Aorta (tissue), 5 donors: ENCODE measurements around the gene EHD4. TPM values are rescaled to one million over a fixed set of nuclear protein-coding genes. Genes with fewer than 3 reads are reported as not detected.

Source experiments
- ATAC-seq: fragments of 200-7000 bp; cut with Tn5 transposase; one replicate; pipeline ENCODE4 v1.9.1; 2022; ENCODE audit warnings: moderate library complexity; ENCODE audit not compliant: low FRiP score
- DNase-seq, 2 donors: peaks; one replicate each; pipeline ENCODE4 v3.0.0-alpha.2; 2020
- H3K27ac ChIP-seq, 2 donors: one replicate each; pipeline ENCODE4 v1.5.1; 2013; ENCODE audit warnings: low read length in 2 of 2, mild to moderate bottlenecking in 2 of 2, moderate library complexity in 2 of 2, control low read depth in 1 of 2, inconsistent platforms in 1 of 2, low read depth in 1 of 2
- H3K27me3 ChIP-seq, 2 donors: one replicate each; pipeline ENCODE4 v1.6.1; 2013; ENCODE audit warnings: control low read depth in 1 of 2, low read length in 1 of 2, mild to moderate bottlenecking in 1 of 2, moderate library complexity in 1 of 2; ENCODE audit not compliant: insufficient read depth in 2 of 2, control insufficient read depth in 1 of 2
- H3K36me3 ChIP-seq, 2 donors: one replicate each; pipeline ENCODE4 v1.6.1; 2013; ENCODE audit warnings: control low read depth in 1 of 2, low read length in 1 of 2, mild to moderate bottlenecking in 1 of 2; ENCODE audit not compliant: insufficient read depth in 2 of 2, control insufficient read depth in 1 of 2
- H3K4me1 ChIP-seq, 2 donors: one replicate each; pipeline ENCODE4 v1.6.1; 2013; ENCODE audit warnings: low read length in 2 of 2, control low read depth in 1 of 2, mild to moderate bottlenecking in 1 of 2, moderate library complexity in 1 of 2; ENCODE audit not compliant: insufficient read depth in 2 of 2, control insufficient read depth in 1 of 2
- H3K4me3 ChIP-seq, 2 donors: one replicate each; pipeline ENCODE4 v1.5.1; 2013; ENCODE audit warnings: low read length in 2 of 2, control low read depth in 1 of 2, mild to moderate bottlenecking in 1 of 2
- H3K9me3 ChIP-seq: one replicate; pipeline ENCODE4 v1.6.1; 2013; ENCODE audit warnings: mild to moderate bottlenecking, low read length; ENCODE audit not compliant: control insufficient read depth
- WGBS, 2 donors: extraction: QIAGEN DNeasy Blood & Tissue Kit; methylation state at CpG; one replicate each; pipeline ENCODE4 v1.1.7; 2013; 5-methylcytosine and 5-hydroxymethylcytosine counted together
- intact Hi-C, 2 donors: fragments of 100-400 bp; cut with DNase I; formaldehyde crosslinking; loops; one replicate each; pipeline versions ENCODE4 v1.14.2 to v1.15.0; 2022
- polyA plus RNA-seq, 2 donors: library from polyadenylated mRNA; stranded (reverse); fragments of 200-250 nt; gene quantifications; one replicate each; pipeline ENCODE4 v1.2.3, GENCODE V29; 2013
- total RNA-seq, 2 donors: library from RNA; stranded (reverse); fragmentation: NEBNext Ultra II Directional; extraction: Animal tissue kit (Norgen Biotek cat#: 25700); gene quantifications; one replicate each; pipeline ENCODE4 v1.2.1, GENCODE V29; 2021
- donor health status: healthy with polysubstance abuse.
- donor health status: Bipolar disorder and iron deficiency.
- donor health status: DM: no; HTN: no; CAD: no.
- donor health status: DM: no; HTN: no; CAD: no.
- donor health status: DM: yes; HTN: yes; CAD: no.

The EHD4 gene
- total and polyA plus RNA-seq, 4 donors: 11.4 to 56.6 (median 30.0) TPM

- intact Hi-C loops: no loop called here
- H3K27me3 ChIP-seq: no peaks in the 10 kb centered on the region
- no peaks in the 10 kb centered on the region for H3K9me3 ChIP-seq
- no peak for DNase-seq
- ATAC-seq: no peak
- H3K36me3 ChIP-seq: no peaks in the 10 kb centered on the region
- peaks cover 0 to 8% of the 10 kb centered on the region in 2 donors for H3K4me1 ChIP-seq
- no peak overlapping the region for H3K4me3 ChIP-seq
- 3 to 9% methylated on average over 2 of the region's 2 CpGs for WGBS, 2 donors
- H3K27ac ChIP-seq: peak overlapping the region; percentile 52 to 88
Measured at GRCh38 chr15:41961001-41961518, 11.3 kb downstream of the EHD4 start.

DNA sequence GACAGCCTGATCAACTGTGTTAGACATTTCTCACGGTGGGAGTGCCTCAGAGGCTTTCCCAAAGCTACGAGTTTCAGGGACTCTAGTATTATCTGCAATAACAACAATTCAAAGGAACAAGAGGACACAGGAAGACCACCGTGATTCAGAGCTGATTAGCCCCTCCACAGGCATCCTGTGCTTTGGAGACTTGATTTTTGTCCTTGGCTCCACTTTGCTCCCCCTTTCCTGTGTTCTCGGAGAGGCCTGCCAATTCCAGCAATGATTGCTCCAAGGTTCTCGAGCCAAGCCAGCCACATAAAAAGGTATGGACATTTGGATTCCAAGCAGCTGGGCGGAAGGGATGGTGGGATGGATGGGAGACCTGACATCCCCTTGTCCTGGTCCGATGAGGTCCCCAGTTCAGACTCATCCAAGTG, 14.3 kb downstream of the EHD4 start:
- Histone ChIP-seq H3K9me3 (no peaks in the 10 kb centered on the region), H3K36me3 (peaks cover 0 to under 1% of the 10 kb centered on the region in 2 donors), H3K4me3 (no peak overlapping the region), H3K27ac (peak overlapping the region in 1 of 2 donors; percentile 75), H3K27me3 (no peaks in the 10 kb centered on the region), H3K4me1 (peaks cover 0 to 8% of the 10 kb centered on the region in 2 donors)
- 3 to 10% methylated on average over 7 of the region's 7 CpGs for WGBS, 2 donors
- no peak for DNase-seq
- intact Hi-C loops: no loop called here
- ATAC-seq: peak; percentile 45

GRCh38 chr15:41957021-41957897, 15.1 kb downstream of the EHD4 start:
- intact Hi-C loops: no loop called here
- no peak for ATAC-seq
- Histone ChIP-seq H3K4me3 (no peak overlapping the region), H3K27ac (peak overlapping the region in 1 of 2 donors; percentile 75), H3K4me1 (peaks cover 0 to 8% of the 10 kb centered on the region in 2 donors), H3K27me3 (no peaks in the 10 kb centered on the region), H3K9me3 (no peaks in the 10 kb centered on the region), H3K36me3 (peaks cover 0 to 1% of the 10 kb centered on the region in 2 donors)
- no peak for DNase-seq
- WGBS, 2 donors: 62 to 65% methylated on average over 12 of the region's 12 CpGs

GRCh38 chr15:41955807-41956525, 16.4 kb downstream of the EHD4 start:
- H3K4me1 ChIP-seq: peaks cover 0 to 8% of the 10 kb centered on the region in 2 donors

DNA sequence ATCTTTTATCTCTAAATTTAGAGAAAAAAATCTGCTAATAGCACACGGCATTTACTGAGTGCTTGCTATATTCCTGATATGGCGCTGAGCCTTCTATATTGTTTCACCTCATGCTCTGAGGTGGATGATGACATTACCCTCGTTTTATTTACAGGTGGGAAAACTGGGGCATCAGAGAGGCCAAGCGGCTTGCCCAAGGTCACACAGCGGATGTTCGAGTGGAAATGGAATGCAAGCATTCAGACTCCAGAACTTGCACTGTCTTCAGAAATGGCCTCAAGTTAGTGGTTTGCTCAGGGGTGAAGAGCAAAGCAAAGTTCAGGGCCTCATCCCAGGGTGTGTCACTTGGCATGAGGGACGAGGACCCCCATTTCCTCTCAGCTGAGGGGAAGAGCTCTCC, 17.3 kb downstream of the EHD4 start:
- Histone ChIP-seq H3K27me3 (no peaks in the 10 kb centered on the region), H3K36me3 (peaks cover 0 to 1% of the 10 kb centered on the region in 2 donors), H3K27ac (no peak overlapping the region), H3K4me1 (peaks cover 0 to 9% of the 10 kb centered on the region in 2 donors), H3K4me3 (no peak overlapping the region), H3K9me3 (no peaks in the 10 kb centered on the region)
- DNase-seq (no peak), ATAC-seq (no peak)
- intact Hi-C loops: no loop called here
- WGBS, 2 donors: 89 to 91% methylated on average over 7 of the region's 7 CpGs

More at GRCh38 chr15:41955807-41956525, 16.4 kb downstream of the EHD4 start:
- H3K27me3 ChIP-seq: no peaks in the 10 kb centered on the region
- H3K36me3 ChIP-seq: peaks cover 0 to 1% of the 10 kb centered on the region in 2 donors
- intact Hi-C loops: no loop called here
- peak overlapping the region in 1 of 2 donors; percentile 81 for H3K27ac ChIP-seq
- WGBS, 2 donors: 32 to 40% methylated on average over 21 of the region's 21 CpGs
- H3K9me3 ChIP-seq: no peaks in the 10 kb centered on the region
- DNase-seq (no peak), ATAC-seq (peak; percentile 63)
- peak overlapping the region in 1 of 2 donors; percentile 5 for H3K4me3 ChIP-seq

GRCh38 chr15:41954036-41954435, 18.3 kb downstream of the EHD4 start:
- no peaks in the 10 kb centered on the region for H3K9me3 ChIP-seq
- 73 to 75% methylated on average over 6 of the region's 6 CpGs for WGBS, 2 donors
- H3K27me3 ChIP-seq: no peaks in the 10 kb centered on the region
- H3K4me1 ChIP-seq: peaks cover 0 to 11% of the 10 kb centered on the region in 2 donors
- H3K36me3 ChIP-seq: peaks cover 0 to 1% of the 10 kb centered on the region in 2 donors
- no peak for DNase-seq
- no peak overlapping the region for H3K27ac ChIP-seq
- intact Hi-C loops: no loop called here
- ATAC-seq: no peak
- H3K4me3 ChIP-seq: no peak overlapping the region

- DNase-seq (no peak), ATAC-seq (no peak)
- Histone ChIP-seq H3K27me3 (no peaks in the 10 kb centered on the region), H3K36me3 (peaks cover 0 to 1% of the 10 kb centered on the region in 2 donors), H3K9me3 (no peaks in the 10 kb centered on the region), H3K4me1 (peaks cover 3% of the 10 kb centered on the region in 2 donors), H3K4me3 (no peak overlapping the region), H3K27ac (no peak overlapping the region)
- intact Hi-C loops: no loop called here
- WGBS, 2 donors: 88% methylated on average over 12 of the region's 12 CpGs
Measured at GRCh38 chr15:41952013-41952563, 20.3 kb downstream of the EHD4 start.

GRCh38 chr15:41951571-41951970, 20.8 kb downstream of the EHD4 start:
- Histone ChIP-seq H3K4me1 (peaks cover 3% of the 10 kb centered on the region in 2 donors), H3K27me3 (no peaks in the 10 kb centered on the region), H3K27ac (peak overlapping the region in 1 of 2 donors; percentile 52), H3K36me3 (peaks cover 0 to 1% of the 10 kb centered on the region in 2 donors), H3K4me3 (no peak overlapping the region), H3K9me3 (no peaks in the 10 kb centered on the region)
- no peak for ATAC-seq
- 28 to 31% methylated on average over 2 of the region's 2 CpGs for WGBS, 2 donors
- DNase-seq: no peak
- intact Hi-C loops: no loop called here
